Measurements from ENCODE around the gene AP5Z1.

DNA sequence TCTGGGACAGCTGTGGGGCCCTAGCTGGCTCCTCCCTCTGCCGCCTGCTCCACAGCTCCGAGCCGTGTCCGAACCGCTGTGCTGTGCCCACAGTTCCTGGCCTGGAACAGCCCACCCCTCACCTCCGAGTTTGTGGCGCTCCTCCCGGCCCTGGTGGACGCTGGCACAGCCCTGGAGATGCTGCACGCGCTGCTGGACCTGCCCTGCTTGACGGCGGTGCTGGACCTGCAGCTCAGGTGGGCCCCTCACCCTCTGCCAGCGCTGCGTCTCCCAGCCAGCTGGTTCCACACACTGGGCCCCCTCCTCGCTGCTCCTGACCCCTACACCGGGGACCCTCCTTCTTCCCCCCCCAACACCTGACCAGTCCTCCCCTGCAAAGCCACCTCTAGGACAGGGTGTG lies 12.1 kb downstream of the AP5Z1 start:
- TF ChIP-seq CTCF (IDR thresholded peaks at IDR 0.05; ENCODE audit: low read depth, low read length) (no peak), EZH2phosphoT487 (IDR thresholded peaks at IDR 0.05; ENCODE audit: low read depth) (no peak)
